Muscle layer of colon (tissue), 2 donors: ENCODE measurements around the gene DDX3X.
"Not testable (repeated sequence)": the region's sequence is repeated elsewhere in the genome, so short reads cannot be mapped to it uniquely, and the experiment has no call there.

Experiments used
- H3K27ac ChIP-seq: one replicate; pipeline ENCODE4 v1.7.0; 2013; ENCODE audit warnings: low read depth, mild to moderate bottlenecking, low read length, moderate library complexity
- H3K27me3 ChIP-seq, 2 donors: one replicate each; pipeline ENCODE4 v1.7.0; 2013; ENCODE audit warnings: low read length in 2 of 2, mild to moderate bottlenecking in 2 of 2; ENCODE audit not compliant: insufficient read depth in 2 of 2, control insufficient read depth in 1 of 2
- H3K36me3 ChIP-seq: one replicate; pipeline ENCODE4 v1.7.0; 2013; ENCODE audit warnings: mild to moderate bottlenecking, low read length; ENCODE audit not compliant: insufficient read depth
- H3K4me1 ChIP-seq: one replicate; pipeline ENCODE4 v1.7.0; 2013; ENCODE audit warnings: mild to moderate bottlenecking, low read length; ENCODE audit not compliant: insufficient read depth
- H3K4me3 ChIP-seq, 2 donors: one replicate each; pipeline ENCODE4 v1.7.0; 2013; ENCODE audit warnings: low read length in 2 of 2, low read depth in 1 of 2, mild to moderate bottlenecking in 1 of 2, moderate library complexity in 1 of 2
- H3K9ac ChIP-seq: one replicate; pipeline ENCODE4 v1.7.0; 2013; ENCODE audit warnings: low read length
- H3K9me3 ChIP-seq: one replicate; pipeline ENCODE4 v1.7.0; 2013; ENCODE audit warnings: mild to moderate bottlenecking, low read length
- donor health status: abdominal sarcoma.
- donor health status: Adenocarcinoma of cecum.

DDX3X gene

GRCh38 chrX:41344053-41344452 lies 10.1 kb downstream of the DDX3X start:
- Histone ChIP-seq H3K27me3 (no peaks in the 10 kb centered on the region), H3K27ac (no peak overlapping the region), H3K9me3 (no peaks in the 10 kb centered on the region), H3K36me3 (peaks cover 92% of the 10 kb centered on the region), H3K4me1 (peaks cover 18% of the 10 kb centered on the region), H3K9ac (no peak overlapping the region), H3K4me3 (no peak overlapping the region)

- peaks cover 78% of the 10 kb centered on the region for H3K36me3 ChIP-seq
- H3K4me3 ChIP-seq = no peak overlapping the region
- H3K9me3 ChIP-seq = no peaks in the 10 kb centered on the region
- H3K27me3 ChIP-seq = no peaks in the 10 kb centered on the region
- H3K9ac ChIP-seq = no peak overlapping the region
- H3K4me1 ChIP-seq = peaks cover under 1% of the 10 kb centered on the region
- no peak overlapping the region for H3K27ac ChIP-seq
Observed at GRCh38 chrX:41347186-41347585, 13.2 kb downstream of the DDX3X start.

GRCh38 chrX:41348551-41348950 lies 14.6 kb downstream of the DDX3X start:
- Histone ChIP-seq H3K9me3 (no peaks in the 10 kb centered on the region), H3K4me3 (no peak overlapping the region), H3K36me3 (peaks cover 65% of the 10 kb centered on the region), H3K27me3 (no peaks in the 10 kb centered on the region), H3K4me1 (peaks cover 3% of the 10 kb centered on the region), H3K9ac (no peak overlapping the region), H3K27ac (no peak overlapping the region)

- H3K9ac ChIP-seq = no peak overlapping the region
- peaks cover 3% of the 10 kb centered on the region for H3K4me1 ChIP-seq
- H3K4me3 ChIP-seq = no peak overlapping the region
- H3K36me3 ChIP-seq = peaks cover 46% of the 10 kb centered on the region
- no peaks in the 10 kb centered on the region for H3K9me3 ChIP-seq
- no peaks in the 10 kb centered on the region for H3K27me3 ChIP-seq
- H3K27ac ChIP-seq = no peak overlapping the region
Observed at GRCh38 chrX:41350150-41350975, 16.4 kb downstream of the DDX3X start.

- no peaks in the 10 kb centered on the region for H3K27me3 ChIP-seq
- no peak overlapping the region for H3K27ac ChIP-seq
- peaks cover 3% of the 10 kb centered on the region for H3K4me1 ChIP-seq
- peaks cover 39% of the 10 kb centered on the region for H3K36me3 ChIP-seq
- no peak overlapping the region for H3K4me3 ChIP-seq
- no peak overlapping the region for H3K9ac ChIP-seq
- no peaks in the 10 kb centered on the region for H3K9me3 ChIP-seq
Observed at GRCh38 chrX:41350976-41351569, 17.1 kb downstream of the DDX3X start.

- no peak overlapping the region for H3K9ac ChIP-seq
- H3K27ac ChIP-seq = no peak overlapping the region
Observed at GRCh38 chrX:41351923-41352322, 18.0 kb downstream of the DDX3X start.

GRCh38 chrX:41352329-41352838 lies 18.4 kb downstream of the DDX3X start:
- H3K27me3 ChIP-seq = no peaks in the 10 kb centered on the region
- H3K4me1 ChIP-seq = peaks cover 3% of the 10 kb centered on the region
- H3K4me3 ChIP-seq = no peak overlapping the region
- peaks cover 26% of the 10 kb centered on the region for H3K36me3 ChIP-seq
- no peak overlapping the region for H3K27ac ChIP-seq
- no peak overlapping the region for H3K9ac ChIP-seq
- no peaks in the 10 kb centered on the region for H3K9me3 ChIP-seq

More at GRCh38 chrX:41351923-41352322, 18.0 kb downstream of the DDX3X start:
- Histone ChIP-seq H3K36me3 (peaks cover 31% of the 10 kb centered on the region), H3K4me1 (peaks cover 3% of the 10 kb centered on the region), H3K4me3 (no peak overlapping the region), H3K27me3 (no peaks in the 10 kb centered on the region), H3K9me3 (no peaks in the 10 kb centered on the region)

GRCh38 chrX:41353985-41354384 lies 20.0 kb downstream of the DDX3X start:
- H3K4me3 ChIP-seq = no peak overlapping the region
- peaks cover 12% of the 10 kb centered on the region for H3K36me3 ChIP-seq
- peaks cover 3% of the 10 kb centered on the region for H3K4me1 ChIP-seq
- H3K27me3 ChIP-seq = no peaks in the 10 kb centered on the region
- no peaks in the 10 kb centered on the region for H3K9me3 ChIP-seq
- H3K27ac ChIP-seq = no peak overlapping the region
- no peak overlapping the region for H3K9ac ChIP-seq

GRCh38 chrX:41369152-41369551 lies 35.2 kb downstream of the DDX3X start:
- Histone ChIP-seq H3K9me3 (no peaks in the 10 kb centered on the region), H3K27me3 (no peaks in the 10 kb centered on the region), H3K36me3 (no peaks in the 10 kb centered on the region), H3K27ac (no peak overlapping the region), H3K9ac (no peak overlapping the region), H3K4me1 (no peaks in the 10 kb centered on the region), H3K4me3 (no peak overlapping the region)

GRCh38 chrX:41371575-41371974 lies 37.6 kb downstream of the DDX3X start:
- H3K27ac ChIP-seq, H3K4me3 ChIP-seq, H3K4me1 ChIP-seq, H3K9ac ChIP-seq, H3K27me3 ChIP-seq, H3K36me3 ChIP-seq, H3K9me3 ChIP-seq: not testable (repeated sequence)

- Histone ChIP-seq H3K9me3 (no peaks in the 10 kb centered on the region), H3K9ac (no peak overlapping the region), H3K27me3 (no peaks in the 10 kb centered on the region), H3K36me3 (no peaks in the 10 kb centered on the region), H3K4me3 (no peak overlapping the region), H3K27ac (no peak overlapping the region), H3K4me1 (no peaks in the 10 kb centered on the region)
Observed at GRCh38 chrX:41373989-41374606, 40.1 kb downstream of the DDX3X start.
